ENCODE data around the gene PLEKHG5.

- TF ChIP-seq CTCF (IDR thresholded peaks at IDR 0.05) (no peak), POLR2AphosphoS5 (IDR thresholded peaks at IDR 0.05) (no peak), EP300 (IDR thresholded peaks at IDR 0.05) (no peak)
Measured at GRCh38 chr1:6418668-6419396, 72.6 kb downstream of the PLEKHG5 start.
